GM13977 (cell line): ENCODE results near the gene CSTF1.

ENCODE experiments used
- DNase-seq: peaks from one replicate; pipeline ENCODE4 v3.0.0; 2012; ENCODE audit warnings: low spot score
- in situ Hi-C: fragments of 300-500 bp; cut with MboI; formaldehyde crosslinking; loops from one replicate; pipeline ENCODE4 v1.12.0; 2022; ENCODE audit warnings: low sequenced_read_pairs, low pct_unique_long_range_greater_than_20kb, mixed read lengths, inconsistent platforms; ENCODE audit not compliant: unreplicated experiment
- TF ChIP-seq, protein P1 (sequence below): IDR thresholded peaks from 2 replicates; pipeline ENCODE4 v1.5.1; 2012; ENCODE audit warnings: mild to moderate bottlenecking, control low read depth; ENCODE audit not compliant: insufficient read depth; ENCODE audit errors: extremely low read depth, missing control alignments

CSTF1 gene

GRCh38 chr20:56418385-56418861 lies 26.0 kb downstream of the CSTF1 start:
- no peak for DNase-seq
- in situ Hi-C loops, result no loop called here
- TF ChIP-seq, protein P1, sequence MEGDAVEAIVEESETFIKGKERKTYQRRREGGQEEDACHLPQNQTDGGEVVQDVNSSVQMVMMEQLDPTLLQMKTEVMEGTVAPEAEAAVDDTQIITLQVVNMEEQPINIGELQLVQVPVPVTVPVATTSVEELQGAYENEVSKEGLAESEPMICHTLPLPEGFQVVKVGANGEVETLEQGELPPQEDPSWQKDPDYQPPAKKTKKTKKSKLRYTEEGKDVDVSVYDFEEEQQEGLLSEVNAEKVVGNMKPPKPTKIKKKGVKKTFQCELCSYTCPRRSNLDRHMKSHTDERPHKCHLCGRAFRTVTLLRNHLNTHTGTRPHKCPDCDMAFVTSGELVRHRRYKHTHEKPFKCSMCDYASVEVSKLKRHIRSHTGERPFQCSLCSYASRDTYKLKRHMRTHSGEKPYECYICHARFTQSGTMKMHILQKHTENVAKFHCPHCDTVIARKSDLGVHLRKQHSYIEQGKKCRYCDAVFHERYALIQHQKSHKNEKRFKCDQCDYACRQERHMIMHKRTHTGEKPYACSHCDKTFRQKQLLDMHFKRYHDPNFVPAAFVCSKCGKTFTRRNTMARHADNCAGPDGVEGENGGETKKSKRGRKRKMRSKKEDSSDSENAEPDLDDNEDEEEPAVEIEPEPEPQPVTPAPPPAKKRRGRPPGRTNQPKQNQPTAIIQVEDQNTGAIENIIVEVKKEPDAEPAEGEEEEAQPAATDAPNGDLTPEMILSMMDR, result no peak

DNA sequence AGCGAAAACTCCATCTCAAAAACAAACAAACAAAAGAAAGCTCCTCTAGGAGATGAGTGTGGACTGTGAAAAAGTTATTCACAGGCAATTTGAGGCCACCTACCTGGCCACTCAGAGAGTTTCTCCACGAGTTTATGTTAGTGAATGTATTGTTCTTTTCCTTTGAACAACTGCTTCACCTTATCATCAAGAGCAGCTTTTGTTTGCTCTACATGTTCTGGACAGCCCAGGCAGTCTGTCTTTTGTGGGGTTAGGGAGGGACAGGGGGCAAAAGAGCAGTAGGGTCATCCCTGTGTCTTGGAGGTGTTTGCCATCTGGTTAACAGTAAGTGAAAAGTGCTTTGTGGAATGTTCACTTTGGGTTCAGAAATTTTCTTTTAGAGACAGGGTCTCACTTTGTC lies 27.6 kb downstream of the CSTF1 start:
- DNase-seq, result no peak

DNA sequence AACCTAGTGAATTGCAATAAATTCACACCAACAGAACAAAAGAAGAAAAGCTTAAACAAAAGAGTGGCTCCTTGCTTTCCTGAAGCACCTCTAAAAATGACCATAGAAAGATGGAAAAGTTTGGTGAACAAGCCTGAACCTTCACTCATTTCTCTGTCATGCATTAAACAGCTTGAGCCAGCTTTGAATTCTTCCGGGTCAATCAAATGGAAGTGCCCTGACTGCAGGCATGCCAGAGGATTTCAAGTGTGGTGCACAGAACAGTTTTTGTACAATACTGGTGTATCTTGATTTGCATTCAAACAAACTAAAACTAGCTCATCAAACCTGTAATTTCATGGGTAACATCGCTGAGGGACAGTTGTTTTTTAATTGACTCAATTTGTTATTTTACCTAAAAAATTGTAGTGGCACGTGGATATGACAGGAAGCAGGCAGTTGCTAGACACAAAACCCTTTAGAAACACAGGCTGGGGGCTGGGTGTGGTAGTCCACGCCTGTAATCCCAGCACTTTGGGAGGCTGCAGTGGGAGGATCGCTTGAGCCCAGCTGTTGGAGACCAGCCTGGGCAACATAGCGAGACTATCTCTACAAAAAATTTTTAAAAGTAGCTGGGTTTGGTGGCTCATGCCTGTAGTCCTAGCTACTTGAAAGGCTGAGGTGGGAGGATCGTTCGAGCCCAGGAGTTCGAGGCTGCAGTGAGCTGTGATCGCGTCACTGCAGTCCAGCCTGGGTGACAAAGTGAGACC lies 28.7 kb downstream of the CSTF1 start:
- TF ChIP-seq, protein P1, result no peak
- DNase-seq, result no peak
- in situ Hi-C loops, result no loop called here

More for the DNA sequence above, 27.6 kb downstream of the CSTF1 start:
- TF ChIP-seq, protein P1, result no peak
- in situ Hi-C loops, result no loop called here

DNA sequence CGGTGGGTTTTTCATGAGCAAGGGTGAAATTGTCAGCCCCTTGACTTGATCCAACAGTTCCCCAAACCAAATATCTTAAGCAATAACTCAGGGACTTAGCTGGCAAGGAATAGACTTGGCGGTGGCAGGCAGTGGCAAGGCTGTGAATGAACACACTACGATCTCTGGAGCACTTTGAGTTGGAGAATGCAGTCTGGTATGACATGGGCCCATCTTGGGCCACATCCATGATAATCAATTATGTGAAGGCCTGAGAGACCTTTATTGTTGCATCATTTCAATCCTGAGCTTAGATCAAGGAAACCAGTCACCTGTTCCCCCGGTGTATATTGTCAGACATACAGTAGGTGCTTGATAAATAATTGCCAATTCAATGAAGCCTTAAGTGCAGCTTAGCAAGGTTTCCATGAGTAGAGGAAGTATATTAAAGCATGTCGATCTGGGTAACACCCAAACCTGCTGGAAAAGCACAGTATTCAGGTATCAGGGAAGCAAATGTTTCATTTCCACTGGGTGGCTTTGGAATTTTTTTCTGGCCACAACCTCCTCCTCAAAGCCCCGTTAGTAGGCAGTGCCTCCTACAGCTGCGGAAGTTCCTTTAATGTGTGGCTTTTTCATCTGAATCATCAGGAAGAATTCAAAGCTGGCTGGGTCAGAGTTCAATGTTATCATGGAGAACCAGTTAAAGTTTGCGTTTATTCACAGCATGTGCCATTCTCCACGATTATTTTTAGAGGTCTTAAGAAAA lies 29.8 kb downstream of the CSTF1 start:
- TF ChIP-seq, protein P1, result no peak
- in situ Hi-C loops, result no loop called here
- no peak for DNase-seq

- TF ChIP-seq, protein P1, result no peak
- no peak for DNase-seq
- in situ Hi-C loops, result no loop called here
These were observed 30.4 kb downstream of the CSTF1 start for GRCh38 chr20:56422824-56423189.

DNA sequence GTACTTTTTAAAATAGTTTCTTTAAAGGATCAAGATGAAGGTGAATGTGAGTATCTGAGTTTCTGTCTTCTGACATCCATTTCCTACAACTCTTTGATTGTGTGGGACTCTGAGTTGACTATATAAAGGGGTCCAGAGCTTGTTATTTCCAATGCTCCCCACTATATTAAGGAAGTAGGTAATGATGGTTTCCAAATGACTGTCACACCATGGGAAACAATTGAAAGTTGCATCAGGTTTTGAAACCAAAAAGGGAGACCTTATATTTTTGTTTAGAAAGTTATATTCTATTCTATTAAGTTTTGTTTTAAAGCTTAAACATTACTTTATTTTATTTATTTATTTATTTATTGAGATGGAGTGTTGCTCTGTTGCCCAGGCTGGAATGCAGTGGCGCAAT lies 30.8 kb downstream of the CSTF1 start:
- no peak for DNase-seq
- in situ Hi-C loops, result no loop called here
- TF ChIP-seq, protein P1, result no peak
